Thyroid gland (tissue), 4 donors: Measurements from ENCODE around the gene ANKRD31.

Source experiments
- CTCF ChIP-seq, 6 experiments: fragments of 200-600 bp in 3 of 6; fragments of 450-650 bp in 3 of 6; sonication (generic) in 3 of 6; IDR thresholded peaks; one replicate each; pipeline ENCODE4 v1.5.1; 2016 to 2019; ENCODE audit warnings: antibody characterized with exemption in 6 of 6, mild to moderate bottlenecking in 2 of 6, inconsistent platforms in 1 of 6, moderate library complexity in 1 of 6
- POLR2A ChIP-seq, 2 donors: fragments of 450-650 bp; IDR thresholded peaks; one replicate each; pipeline ENCODE4 v1.6.1; 2017; ENCODE audit warnings: antibody characterized with exemption in 2 of 2, mild to moderate bottlenecking in 2 of 2, moderate library complexity in 1 of 2

DNA sequence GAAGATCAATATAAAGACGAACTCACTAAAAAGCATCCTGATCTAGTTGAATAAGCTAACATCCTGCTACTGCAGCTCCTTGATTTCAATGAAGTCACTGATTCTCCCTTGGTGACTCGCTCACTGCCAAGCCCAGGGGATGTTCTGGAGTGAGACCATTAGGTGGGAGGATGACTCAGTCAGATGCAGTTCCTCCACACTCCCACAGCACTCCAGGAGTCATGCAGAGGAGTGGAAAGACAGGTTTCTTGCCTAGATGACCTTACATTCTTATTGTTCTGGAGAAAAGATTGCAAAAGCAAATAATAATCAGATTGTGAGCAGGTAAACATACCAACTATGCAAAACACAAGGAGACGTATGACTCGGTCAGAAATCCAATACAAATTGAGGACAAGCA is 199.6 kb downstream of the ANKRD31 start:
- no peak for TF ChIP-seq CTCF (IDR thresholded peaks at IDR 0.05)
- TF ChIP-seq POLR2A (IDR thresholded peaks at IDR 0.05), result no peak
